GM10266 (cell line): ENCODE results near the gene BMP2K.

Experiments
- DNase-seq: peaks from one replicate; pipeline ENCODE4 v3.0.0; 2012; ENCODE audit errors: extremely low spot score
- CTCF ChIP-seq: IDR thresholded peaks from 2 replicates; pipeline ENCODE4 v1.5.1; 2012; ENCODE audit warnings: mild to moderate bottlenecking, low read depth; ENCODE audit not compliant: control insufficient read depth, insufficient read depth; ENCODE audit errors: missing control alignments

Gene BMP2K

GRCh38 chr4:78776079-78776728 is at the start of gene BMP2K:
Gene BMP2K (plus strand): TSS chr4:78776350. CDS start chr4:78776544, 194 bp downstream.
- DNase-seq = peak; percentile 93

GRCh38 chr4:78726546-78726945 is 49.6 kb upstream of the BMP2K start:
- TF ChIP-seq CTCF = no peak
- DNase-seq = no peak

More at GRCh38 chr4:78776079-78776728, at the start of gene BMP2K:
- peak; percentile 9 for TF ChIP-seq CTCF

- no peak for TF ChIP-seq CTCF
- DNase-seq = no peak
These were observed 43.6 kb upstream of the BMP2K start for GRCh38 chr4:78732332-78733104.

GRCh38 chr4:78734441-78735162 is 41.5 kb upstream of the BMP2K start:
- no peak for TF ChIP-seq CTCF
- no peak for DNase-seq

GRCh38 chr4:78735697-78736096 is 40.5 kb upstream of the BMP2K start:
- no peak for TF ChIP-seq CTCF

GRCh38 chr4:78737035-78737434 is 39.1 kb upstream of the BMP2K start:
- no peak for DNase-seq
- TF ChIP-seq CTCF = no peak

More at GRCh38 chr4:78735697-78736096, 40.5 kb upstream of the BMP2K start:
- no peak for DNase-seq
